NCI-H446 treated with DMSO at 0.1 percent for 48 hours (cell line): ENCODE measurements around the gene CDK5RAP2.
"Not testable (repeated sequence)": the region's sequence is repeated elsewhere in the genome, so short reads cannot be mapped to it uniquely, and the experiment has no call there.

Experiments used
- DNase-seq: peaks from one replicate; lab custom pipeline; 2025; lab: John Stamatoyannopoulos, UW

Gene CDK5RAP2

DNA sequence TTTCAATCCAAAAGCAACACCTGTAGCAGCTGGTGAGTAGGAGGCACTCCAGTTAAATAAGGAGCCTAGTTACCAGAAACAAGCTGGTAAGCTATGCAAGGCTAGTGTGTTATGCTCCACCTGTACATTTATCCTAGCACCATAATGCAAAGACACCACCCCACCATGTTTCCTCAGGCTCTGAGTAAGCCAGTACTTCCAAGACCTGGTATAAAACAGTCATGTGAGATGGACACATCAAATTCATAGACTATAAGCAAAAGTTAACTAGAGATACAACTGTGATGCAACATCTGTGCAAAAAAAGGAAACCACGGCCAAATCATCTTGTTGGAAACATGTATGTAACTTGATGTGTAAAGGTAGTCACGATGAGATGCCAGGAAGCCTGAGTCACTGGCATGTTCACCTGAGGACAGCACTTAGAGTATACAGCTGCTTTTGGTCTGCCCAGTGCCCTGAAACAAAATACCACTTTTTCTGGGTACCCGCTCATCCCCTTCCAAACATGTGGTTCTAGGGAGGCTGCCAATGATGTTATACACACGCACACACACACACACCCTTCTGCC is 66.1 kb downstream of the CDK5RAP2 start:
- DNase-seq = no peak

DNA sequence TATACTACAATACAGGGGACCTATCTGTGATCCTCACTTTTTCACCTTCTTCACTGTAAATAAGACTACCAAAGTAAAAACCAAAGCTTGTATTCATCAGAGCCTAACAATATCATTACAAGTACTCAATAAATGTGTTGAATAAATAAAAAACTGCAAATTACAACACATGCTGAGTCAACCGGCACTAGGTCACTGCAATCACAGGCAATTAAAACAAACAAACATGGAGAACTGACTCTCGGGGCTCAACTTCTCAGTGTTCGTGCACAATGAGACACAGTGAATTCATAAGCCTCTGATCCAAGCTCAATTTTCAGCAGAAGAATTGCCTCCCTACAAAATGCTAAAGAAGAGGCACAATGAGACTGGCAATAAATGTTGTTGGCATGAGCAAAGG is 69.2 kb downstream of the CDK5RAP2 start:
- no peak for DNase-seq

DNA sequence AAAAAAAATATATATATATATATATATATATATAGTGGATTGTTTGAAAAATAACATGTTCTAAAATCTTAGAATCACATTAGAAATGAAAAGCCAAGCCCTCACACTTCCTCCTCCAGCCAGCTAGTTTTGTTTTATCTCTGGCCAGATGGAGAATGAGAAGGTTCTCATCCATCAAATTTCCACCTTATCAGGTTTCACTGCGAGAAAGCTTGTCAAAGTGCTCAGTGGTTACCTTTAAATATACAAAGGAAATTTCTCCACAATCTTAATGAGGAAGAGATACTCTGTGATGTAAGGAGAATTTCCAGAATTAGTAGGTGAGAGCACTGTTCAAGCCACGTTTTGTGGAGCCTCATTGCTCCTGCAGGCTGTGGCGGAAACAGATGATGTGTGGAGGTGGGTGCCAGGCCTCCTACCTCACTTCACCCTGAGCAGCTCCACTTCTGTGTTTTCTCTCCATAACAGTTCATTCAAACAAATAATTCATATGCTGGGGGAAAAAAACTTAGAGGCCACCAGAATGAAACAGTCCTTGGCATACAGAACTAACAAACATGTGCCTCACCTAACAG is 71.9 kb downstream of the CDK5RAP2 start:
- no peak for DNase-seq

DNA sequence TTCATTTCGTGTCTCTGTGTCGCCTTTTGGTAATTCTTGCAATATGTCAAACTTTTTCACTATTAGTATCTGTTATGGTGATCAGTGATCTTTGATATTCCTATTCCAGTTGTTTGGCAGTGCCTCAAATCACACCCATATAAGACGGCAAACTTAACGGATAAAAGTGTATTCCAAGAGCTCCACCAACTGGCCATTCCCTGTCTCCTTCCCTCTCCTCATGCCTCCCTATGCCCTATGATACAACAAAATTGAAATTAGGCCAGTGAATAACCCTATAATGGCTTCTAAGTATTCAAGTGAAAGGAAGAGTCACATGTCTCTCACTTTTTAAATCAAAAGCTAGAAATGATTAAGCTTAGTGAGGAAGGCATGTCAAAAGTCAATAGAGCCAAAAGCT is 74.8 kb downstream of the CDK5RAP2 start:
- DNase-seq = no peak

DNA sequence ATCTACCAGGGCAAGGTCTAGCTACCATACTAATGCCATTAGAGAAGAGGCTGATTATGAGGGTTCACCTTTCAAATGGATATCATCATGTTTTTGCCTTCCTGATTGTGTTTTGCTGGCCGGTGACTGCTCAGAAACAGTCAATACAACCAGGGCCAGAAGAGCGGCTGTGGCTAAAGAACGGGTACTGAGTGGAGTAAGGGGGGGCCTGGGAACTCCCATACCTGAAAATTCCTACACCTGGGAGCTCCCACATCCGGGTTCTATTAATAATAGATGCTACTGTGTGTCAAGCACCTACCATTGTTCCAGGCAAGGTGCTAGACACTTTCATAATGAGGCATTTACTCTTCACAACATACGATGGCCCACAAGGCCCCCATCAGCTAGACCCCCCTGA is 79.2 kb downstream of the CDK5RAP2 start:
- DNase-seq = no peak

DNA sequence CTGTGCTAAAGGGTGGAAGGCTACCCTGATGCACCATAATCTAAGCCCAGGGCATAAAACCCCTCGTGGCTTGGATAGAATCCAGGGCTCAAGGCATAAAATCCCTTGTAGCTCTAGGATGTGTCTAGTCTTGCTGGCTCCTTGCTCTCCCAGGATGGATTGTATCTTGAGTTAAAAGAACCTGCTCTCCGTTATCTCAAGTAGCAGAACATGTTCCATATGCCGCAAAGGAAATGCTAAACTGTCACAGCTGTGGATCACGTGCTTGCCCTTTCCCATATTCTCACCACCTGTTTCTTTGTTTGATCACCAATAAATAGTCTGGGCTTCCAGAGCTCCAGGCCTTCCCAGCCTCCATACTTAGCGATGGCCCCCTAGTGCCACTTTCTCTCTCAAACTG is 82.1 kb downstream of the CDK5RAP2 start:
- not testable (repeated sequence) for DNase-seq

DNA sequence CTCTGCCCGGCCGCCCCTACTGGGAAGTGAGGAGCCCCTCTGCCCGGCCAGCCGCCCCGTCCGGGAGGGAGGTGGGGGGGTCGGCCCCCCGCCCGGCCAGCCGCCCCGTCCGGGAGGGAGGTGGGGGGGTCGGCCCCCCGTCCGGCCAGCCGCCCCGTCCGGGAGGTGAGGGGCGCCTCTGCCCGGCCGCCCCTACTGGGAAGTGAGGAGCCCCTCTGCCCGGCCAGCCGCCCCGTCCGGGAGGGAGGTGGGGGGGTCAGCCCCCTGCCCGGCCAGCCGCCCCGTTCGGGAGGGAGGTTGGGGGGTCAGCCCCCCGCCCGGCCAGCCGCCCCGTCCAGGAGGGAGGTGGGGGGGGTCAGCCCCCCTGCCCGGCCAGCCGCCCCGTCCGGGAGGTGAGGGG is 83.5 kb downstream of the CDK5RAP2 start:
- DNase-seq = not testable (repeated sequence)

DNA sequence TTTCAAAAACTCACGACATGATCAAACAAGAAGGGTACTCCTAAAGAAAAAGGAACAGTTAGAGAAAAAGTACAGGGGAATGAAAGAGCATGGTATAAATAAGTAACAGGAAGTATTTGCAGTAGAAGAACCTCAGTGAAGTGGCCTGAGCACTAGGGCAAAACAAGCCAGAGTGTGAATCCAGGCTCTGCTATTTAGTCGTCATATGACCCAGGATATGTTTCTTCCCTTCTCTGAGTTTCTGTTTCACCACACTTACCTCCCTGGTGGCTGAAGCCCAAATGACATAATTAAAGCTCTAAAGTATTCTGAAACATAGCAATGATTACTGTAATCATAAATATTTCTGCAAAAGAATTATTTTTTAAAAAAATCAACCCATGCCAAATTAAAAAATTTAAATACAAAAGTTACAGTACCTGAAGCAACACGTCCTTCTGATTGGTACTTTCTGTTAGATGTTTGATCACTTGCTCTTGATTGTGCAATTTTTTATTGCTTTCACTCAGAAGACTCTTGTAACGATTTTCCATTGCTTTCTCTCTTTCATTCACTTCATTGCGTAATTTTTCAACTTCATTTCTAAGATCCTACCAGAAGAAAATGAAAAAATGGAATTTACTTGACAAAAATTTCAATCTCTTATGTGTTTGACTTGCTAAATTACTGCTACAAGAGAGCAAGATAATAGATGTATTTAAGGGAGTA is 88.9 kb downstream of the CDK5RAP2 start:
- DNase-seq = no peak

DNA sequence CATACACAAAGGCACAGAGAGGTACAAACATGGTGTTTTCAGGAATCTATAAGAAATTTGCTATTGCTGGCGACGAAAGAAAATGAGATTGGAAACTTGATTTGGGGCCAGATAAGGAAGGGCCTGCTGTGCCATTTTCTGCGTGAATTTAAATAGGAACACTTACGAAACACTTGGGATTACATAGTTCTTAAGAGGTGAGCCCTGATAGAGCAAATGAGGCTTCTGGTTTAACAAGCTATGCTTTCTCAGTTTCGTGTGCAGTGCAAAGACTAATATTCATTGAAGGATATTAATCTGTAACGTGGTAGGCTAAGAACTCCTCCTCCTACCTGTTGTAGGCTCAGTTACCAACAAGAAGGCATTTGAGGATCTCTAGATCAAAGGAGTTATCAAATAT is 93.1 kb downstream of the CDK5RAP2 start:
- no peak for DNase-seq

DNA sequence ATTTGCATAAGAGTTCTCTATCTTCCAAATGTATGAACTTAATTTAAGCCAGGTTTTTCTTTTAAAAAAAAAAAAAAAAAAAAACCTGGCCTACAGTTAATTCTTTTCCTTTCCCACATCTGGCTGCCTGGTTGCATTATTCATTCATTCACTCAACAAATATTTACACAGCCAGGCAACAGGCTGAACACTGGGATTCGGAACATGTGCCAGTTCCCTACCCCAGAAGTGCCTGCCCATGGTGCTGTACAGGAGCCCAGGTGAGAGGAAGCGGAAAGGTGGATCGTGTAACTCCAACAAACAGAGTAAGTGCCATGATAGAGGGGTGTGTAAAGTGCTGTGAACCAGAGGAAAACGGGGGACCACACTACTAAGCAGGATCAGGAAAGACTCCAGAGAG is 93.6 kb downstream of the CDK5RAP2 start:
- DNase-seq = no peak

DNA sequence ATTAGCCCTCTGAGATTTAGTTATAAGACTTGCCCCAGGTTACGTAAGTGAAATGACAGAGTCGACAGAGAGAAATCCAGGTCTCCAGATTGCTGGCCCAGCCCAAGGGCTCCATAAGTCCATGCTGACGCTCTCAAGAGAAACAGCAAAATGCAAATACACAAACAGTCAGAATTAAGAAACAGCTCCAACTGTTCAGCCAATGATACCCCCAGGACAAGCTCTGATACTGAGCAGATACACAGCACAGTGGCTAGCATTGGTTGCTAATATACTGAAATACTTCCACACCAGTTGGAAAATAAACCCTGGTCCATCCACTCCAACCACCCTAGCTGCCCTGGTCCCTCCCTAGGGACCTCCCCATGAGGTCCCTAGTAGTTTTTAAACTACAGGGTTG is 94.2 kb downstream of the CDK5RAP2 start:
- DNase-seq = no peak

DNA sequence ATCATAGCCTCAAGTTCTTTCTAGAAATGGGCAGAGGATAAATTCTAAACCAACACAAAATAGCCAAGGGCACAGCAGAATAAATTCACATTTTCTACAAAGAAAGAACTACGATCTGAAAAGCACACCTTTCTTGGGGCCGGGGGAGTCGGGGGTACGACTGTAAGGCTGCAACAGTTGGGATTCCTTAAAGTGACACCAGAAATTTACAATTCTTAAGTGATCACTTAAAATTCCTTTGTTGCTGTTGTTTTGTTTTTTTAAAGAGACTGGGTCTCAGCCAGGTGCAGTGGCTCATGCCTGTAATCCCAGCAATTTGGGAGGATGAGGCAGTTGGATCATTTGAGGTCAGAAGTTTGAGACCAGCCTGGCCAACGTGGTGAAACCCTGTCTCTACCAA is 95.8 kb downstream of the CDK5RAP2 start:
- no peak for DNase-seq

DNA sequence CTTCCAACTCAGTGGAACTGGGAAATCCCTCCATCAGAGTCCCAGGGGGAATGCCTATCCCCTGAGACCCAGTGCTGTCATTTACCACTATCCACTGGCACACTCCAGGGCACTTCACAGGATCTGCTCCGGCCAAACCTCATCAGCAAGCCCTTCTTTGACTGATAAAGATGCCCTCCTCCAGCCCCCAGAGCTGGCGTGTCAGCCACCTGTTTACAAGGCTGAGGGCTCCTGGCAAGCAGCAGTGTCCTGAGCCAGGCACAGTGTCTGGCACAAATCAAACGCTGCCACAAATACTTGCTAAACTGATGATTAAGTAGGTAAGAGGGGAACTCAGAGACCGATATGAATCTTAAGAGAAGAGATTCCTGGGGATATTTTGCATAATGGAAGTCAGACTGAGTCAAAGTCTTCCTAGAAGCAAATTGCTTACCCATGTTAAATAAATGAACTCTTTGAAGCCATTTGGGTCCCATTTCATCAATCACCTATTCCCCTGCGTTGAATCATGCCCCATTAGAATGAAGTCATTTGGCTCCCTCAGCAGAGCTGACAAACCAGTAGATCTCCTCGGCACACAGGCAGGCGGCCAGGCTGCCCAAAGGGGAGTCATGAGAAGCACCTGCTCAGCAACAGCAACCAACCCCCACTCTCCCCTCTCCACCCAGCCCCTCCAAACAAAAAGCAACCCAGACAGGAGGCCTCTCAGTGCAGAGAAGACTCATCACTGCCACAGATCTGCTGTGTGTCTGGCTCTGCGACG is 97.4 kb downstream of the CDK5RAP2 start:
- no peak for DNase-seq

DNA sequence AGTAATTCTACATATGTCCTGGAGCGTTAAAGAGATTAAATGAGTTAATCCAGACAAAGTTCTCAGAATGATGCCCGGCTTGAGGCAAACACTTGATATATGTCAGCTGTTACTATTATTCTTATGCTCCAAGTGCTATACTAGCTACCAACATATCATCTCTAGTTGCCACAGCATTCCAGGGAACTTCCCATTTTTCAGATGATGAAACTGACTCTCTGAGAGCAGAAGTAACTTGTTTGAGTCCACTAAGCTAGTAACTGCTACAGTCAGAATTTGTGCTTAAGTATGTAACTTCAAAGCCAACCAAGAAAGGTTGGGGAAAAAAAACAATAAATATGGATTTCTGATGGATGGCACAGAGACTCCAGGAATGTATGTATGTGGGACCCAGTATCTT is 98.1 kb downstream of the CDK5RAP2 start:
- DNase-seq = no peak

DNA sequence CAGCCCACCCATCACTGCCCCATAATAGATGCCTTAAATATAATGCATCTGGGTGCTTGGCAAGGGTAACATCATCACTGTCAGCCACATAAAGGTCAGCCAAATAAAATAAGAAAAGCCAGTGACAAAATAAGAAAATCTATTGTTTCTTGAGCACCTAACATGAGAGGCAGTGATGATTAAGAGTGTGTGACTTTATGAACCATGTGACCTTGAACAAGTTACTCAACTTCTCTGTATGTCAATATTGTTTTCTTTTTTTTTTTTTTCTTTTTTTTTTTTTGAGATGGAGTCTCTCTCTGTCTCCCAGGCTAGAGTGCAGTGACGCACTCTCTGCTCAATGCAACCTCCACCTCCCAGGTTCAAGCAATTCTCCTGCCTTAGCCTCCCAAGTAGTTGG is 98.7 kb downstream of the CDK5RAP2 start:
- DNase-seq = no peak

DNA sequence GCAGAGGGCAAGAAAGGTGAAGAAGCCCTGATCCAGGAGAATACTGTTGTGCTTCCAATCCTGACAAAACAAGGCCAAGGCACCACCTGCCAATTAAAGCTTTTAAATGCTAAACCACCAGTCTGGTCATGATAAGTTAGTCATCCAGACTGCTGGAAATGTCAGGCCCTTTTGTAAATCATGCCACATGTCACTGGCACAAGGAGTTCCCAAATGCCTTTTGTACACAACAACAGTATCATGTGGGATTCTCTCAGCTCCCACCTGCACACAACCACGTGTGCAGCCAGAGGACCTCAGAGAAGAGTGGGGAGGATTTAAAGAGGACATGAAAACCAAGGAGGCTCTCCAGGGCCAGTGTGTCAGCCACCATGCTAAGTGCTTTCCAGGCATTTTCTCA is 99.3 kb downstream of the CDK5RAP2 start:
- no peak for DNase-seq

DNA sequence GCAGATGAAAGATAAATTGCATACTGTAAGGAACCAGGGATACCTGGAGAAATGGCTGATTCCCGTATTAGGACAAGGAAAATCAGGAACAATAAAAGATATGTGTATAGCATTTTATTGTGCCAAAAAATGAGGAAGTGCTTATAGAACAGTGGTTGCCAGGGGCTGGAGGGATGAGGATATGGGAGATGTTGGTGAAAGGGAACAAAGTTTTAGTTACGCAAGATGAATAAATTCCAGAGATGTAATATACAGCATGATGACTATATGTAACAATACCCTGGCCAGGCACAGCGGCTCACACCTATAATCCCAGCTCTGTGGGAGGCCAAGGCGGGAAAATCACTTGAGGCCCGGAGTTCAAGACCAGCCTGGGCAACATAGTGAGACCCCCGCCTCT is 101.8 kb downstream of the CDK5RAP2 start:
- DNase-seq = no peak

DNA sequence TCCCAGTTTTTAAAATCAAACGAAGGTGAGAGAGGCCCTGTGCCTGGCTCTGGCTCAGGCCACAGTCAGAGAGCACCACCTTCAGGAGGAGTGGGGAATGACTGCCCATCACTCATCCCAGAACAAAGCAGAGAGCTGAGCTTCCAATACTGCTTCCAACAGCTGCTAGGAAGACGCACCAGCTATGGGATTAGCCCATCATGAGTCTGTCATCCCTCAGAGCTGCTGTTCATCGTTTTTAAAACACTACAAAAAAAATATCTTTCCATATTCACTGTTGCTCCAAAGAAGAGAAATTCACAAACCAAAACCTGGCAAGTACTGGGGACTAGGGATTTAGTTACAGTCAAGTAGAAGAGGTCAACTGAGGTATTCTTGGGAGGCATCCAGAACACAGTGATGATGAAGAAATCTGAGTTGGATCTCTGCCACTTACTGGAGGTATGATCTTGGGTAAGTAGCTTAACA is 102.4 kb downstream of the CDK5RAP2 start:
- DNase-seq = peak; percentile 19

DNA sequence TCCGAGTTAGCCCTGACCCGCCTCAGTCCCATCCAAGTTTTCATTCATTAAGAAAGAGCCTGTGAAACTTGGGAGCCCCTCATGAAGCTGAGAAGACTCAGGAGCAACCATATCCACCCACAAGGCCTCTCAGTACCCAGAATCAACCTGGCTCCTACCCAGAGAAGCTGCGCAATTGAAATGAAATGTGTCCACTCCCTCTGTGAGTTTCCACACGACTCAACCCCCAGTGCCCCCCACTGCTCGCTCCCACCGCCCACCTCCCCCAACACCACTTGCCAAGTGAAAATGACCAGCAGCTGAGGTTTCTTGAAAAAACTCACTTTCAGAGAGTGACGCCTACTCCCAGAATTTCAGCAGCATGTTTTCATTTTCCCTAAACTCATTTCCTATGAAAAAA is 104.6 kb downstream of the CDK5RAP2 start:
- DNase-seq = no peak

DNA sequence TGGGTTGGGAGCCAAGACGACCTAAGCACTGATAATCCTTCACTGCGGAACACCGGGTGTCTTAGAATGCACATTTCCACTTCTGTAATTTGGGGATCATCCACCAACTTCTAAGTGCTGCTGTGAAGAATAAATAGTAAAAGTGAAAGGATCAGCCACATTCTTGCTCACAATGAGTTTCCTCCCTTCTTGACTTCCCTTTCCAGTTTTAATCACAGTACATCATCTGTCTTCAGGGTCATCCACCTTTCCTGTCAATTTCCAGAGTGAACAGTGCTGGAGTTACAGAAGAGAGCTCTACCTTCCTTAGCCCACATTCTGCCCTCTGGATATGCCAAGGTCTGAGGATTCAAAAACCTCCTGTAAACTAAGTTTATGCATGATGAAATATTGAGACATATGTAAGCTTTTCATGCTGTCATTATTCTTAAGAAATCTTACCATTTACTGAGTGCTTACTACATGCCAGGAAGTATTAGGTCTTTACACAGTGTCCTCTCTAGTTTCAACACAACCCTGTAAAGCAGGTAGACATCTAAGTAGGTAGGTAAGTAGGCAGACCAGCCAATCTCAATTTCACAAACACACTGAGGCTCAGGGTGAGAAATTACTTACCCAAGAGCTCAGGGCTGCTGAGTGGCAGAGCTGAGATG is 105.2 kb downstream of the CDK5RAP2 start:
- no peak for DNase-seq

DNA sequence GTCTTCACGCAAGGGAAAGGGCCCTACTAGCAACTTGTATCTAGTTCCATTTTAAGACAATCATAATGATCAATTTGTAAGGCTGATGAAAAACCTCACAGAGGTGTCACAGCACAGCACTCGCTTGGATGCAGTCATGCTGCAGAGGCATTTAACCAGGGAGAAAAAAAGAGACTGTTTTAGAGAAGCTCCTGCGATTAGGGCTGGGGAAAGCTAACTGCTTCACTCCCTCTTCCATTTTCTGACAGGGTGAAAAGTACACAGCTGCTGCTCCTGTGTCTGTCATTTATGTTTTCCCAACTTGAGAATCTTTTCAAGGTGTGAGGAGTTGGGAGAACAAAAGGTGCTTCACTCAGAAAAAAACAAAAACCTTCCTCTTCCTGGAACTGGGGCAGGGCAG is 106.4 kb downstream of the CDK5RAP2 start:
- DNase-seq = no peak

DNA sequence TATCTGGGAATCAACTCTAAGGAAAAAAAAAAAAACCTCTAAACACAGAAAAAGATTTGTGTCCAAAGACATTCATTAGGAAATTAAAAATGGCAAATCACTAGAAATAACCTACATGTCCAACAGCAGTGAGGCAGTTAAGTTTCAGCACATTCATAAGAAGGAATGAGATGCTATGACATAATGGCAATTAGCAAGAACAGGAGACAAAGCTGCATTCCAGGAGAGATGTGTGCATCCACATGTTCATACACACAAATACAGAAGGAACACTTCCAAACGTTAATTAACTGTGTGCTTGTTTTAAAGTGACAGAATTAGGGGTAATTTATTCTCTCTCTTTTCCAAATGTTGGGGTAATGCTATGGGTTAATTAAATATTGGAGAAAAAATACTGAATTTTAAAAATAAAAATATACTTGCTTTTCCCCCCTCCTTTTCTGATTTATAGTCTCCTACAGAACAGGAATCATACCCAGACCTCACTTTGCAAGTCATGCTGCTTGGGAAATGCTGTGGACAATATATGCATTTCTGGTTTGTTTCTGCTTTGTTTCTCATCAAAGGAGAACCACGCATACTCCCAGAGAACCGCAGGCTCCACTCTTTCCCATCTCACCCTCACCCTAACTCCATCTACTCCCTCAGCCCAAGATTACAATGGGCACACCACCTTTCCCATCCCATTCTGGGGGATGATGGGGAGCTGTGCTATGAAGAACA is 114.1 kb downstream of the CDK5RAP2 start:
- DNase-seq = no peak
